HG02973 (cell line): ENCODE results near the gene NRL.

Experiments used
- ATAC-seq: cut with Tn5 transposase; IDR thresholded peaks from one replicate; pipeline ENCODE4 v1.9.1; 2021; ENCODE audit warnings: moderate library complexity; ENCODE audit not compliant: unreplicated experiment

Gene NRL

GRCh38 chr14:24083462-24083861, 31.3 kb downstream of the NRL start:
- ATAC-seq = no peak

- no peak for ATAC-seq
Observed at GRCh38 chr14:24082411-24083080, 32.2 kb downstream of the NRL start.

GRCh38 chr14:24081739-24082211, 33.0 kb downstream of the NRL start:
- no peak for ATAC-seq

GRCh38 chr14:24080888-24081738, 33.6 kb downstream of the NRL start:
- ATAC-seq = peak; percentile 86

- ATAC-seq = no peak
Observed at GRCh38 chr14:24080142-24080530, 34.6 kb downstream of the NRL start.

- no peak for ATAC-seq
Observed at GRCh38 chr14:24079491-24080141, 35.1 kb downstream of the NRL start.

GRCh38 chr14:24078146-24078545, 36.6 kb downstream of the NRL start:
- ATAC-seq = no peak

GRCh38 chr14:24077086-24077485, 37.7 kb downstream of the NRL start:
- ATAC-seq = no peak

GRCh38 chr14:24076302-24076601, 38.5 kb downstream of the NRL start:
- no peak for ATAC-seq

- ATAC-seq = no peak
Observed at GRCh38 chr14:24075485-24076301, 39.1 kb downstream of the NRL start.

GRCh38 chr14:24074625-24075484, 39.9 kb downstream of the NRL start:
- no peak for ATAC-seq

GRCh38 chr14:24072881-24073877, 41.6 kb downstream of the NRL start:
- ATAC-seq = no peak

- no peak for ATAC-seq
Observed at GRCh38 chr14:24072436-24072835, 42.3 kb downstream of the NRL start.

GRCh38 chr14:24071836-24072430, 42.8 kb downstream of the NRL start:
- ATAC-seq = no peak

GRCh38 chr14:24071144-24071697, 43.5 kb downstream of the NRL start, which contains the start of gene CPNE6:
TSS of gene CPNE6 (plus strand) at chr14:24071562. CDS start at chr14:24072937, 1,375 bp downstream.
- no peak for ATAC-seq

- ATAC-seq = no peak
Observed at GRCh38 chr14:24070285-24071143, 44.2 kb downstream of the NRL start.

- ATAC-seq = no peak
Observed at GRCh38 chr14:24069411-24069735, 45.4 kb downstream of the NRL start.
